HG03571 (cell line): ENCODE results near the gene ARHGAP18.
A peak's percentile ranks its signal among the peaks of the same experiment; 100 is the strongest.

ENCODE experiments used
- ATAC-seq: cut with Tn5 transposase; IDR thresholded peaks from one replicate; pipeline ENCODE4 v1.9.1; 2021; ENCODE audit not compliant: unreplicated experiment

Gene ARHGAP18

DNA sequence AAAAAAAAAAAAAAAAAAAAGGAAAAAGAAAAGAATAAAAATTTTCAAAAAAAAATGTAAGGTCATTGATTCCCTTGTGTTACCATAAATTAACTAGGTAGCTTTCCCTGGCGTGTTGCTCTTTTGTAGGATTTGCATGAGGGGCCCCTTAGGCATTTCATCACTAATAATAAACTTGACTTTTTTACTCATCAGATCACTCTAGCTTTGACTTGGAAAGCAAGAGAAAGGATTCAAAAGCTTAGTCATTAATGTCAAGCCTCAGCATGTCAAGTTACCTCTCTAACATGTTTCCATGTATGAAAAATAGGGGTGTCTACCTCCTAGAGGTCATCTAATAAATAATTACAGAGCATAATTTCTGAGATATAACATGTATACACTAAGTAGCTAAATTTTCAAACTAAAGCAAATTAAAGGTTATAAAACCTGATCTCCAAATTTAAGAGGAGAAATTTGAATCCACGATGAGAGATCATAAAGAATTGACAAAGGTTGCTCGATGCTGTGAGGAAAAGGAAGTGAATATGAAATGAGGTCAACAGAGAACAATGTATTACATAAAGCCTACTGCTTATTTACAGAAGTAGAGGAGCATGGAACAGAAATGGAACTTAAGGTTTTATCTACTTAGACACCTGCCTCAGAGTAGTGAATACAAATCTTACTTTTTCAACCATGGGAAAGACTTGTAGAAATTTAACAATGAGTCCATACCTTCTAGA lies 86.8 kb downstream of the ARHGAP18 start:
- peak; percentile 50 for ATAC-seq

DNA sequence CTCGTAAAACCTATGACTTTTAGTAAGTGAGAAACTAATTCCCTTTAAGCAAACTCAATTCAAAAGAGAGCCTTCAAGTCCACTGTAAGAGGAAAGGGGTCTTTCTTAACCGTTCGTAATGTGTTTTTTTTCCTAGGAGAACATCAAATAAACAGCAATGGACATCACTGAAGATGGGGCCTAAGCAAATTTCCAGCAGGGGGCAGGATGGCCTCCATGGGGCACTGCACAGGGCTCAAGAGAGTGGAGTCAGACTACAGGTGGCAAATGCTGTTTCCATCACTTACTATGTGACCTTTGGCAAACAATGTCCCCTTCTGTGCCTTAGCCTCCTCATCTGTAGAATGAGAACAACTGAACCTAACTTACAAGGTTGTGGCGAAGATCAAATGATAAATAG lies 88.7 kb downstream of the ARHGAP18 start:
- no peak for ATAC-seq

DNA sequence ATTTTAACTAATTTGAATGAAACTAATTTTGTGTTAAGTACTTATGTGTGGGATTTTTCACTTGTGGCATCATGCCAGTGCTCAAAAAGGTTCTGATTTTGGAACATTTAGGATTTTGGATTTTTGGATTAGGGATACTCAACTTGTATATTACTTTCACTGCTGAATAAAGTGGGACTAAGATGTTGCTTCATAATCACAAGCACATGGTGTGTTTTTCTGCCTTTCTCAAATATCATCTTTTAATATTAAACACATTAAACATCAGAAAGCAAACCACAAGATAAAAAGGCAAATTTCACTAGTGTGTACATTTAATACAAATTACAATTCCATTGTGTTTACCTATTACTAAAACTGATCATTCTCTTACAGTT lies 89.8 kb downstream of the ARHGAP18 start:
- ATAC-seq: no peak

DNA sequence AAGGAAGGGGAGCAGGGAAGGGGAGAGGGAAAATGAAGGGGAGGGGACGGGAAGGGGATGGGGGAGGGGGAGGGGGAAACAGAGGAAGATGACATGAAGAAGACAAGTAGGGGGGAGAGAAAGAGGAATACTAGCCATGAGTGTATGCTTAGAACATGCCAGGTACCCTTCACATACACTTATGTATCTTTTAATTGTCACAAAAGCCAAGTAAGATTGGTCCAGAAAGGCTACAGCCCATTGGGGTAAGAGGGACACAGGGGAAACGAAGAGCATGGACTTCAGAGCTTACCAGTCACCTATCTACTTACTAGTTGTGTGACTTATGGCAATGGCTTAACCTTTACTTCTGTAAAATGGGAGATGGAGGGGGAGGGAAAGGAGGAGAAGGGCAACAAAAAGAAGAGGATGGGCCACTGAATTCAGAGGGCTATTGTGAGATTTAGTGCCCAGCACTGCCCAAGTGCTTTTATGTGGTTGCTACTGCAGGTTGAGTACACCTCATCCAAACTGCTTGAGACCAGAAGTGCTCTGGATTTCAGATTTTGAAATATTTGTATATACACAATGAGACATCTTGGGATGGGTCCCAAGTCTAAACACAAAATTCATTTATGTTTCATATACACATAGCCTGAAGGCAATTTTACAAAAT lies 90.3 kb downstream of the ARHGAP18 start:
- ATAC-seq: no peak

- no peak for ATAC-seq
Measured at GRCh38 chr6:129617986-129618385, 92.0 kb downstream of the ARHGAP18 start.

GRCh38 chr6:129615496-129615895 lies 94.5 kb downstream of the ARHGAP18 start:
- ATAC-seq: no peak

- ATAC-seq: no peak
Measured at GRCh38 chr6:129615020-129615419, 95.0 kb downstream of the ARHGAP18 start.

DNA sequence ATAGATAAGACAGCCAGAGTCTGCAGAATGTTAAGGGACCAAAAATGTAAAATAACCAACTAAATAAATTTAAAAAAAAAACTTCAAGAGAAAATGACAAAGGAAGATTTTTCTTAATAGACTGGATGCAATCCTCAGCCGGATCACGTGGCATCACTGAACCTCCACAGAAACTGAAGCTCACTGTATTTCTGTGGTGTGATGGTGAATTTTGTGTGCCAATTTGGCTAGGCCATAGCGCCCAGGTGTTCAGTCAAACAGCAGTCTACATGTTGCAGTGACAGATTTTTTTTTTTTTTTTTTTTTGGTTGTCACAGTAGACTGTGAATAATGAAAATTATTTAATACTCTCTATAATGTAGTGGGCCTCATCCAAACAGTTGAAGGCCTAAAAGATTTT lies 95.5 kb downstream of the ARHGAP18 start:
- ATAC-seq: no peak

DNA sequence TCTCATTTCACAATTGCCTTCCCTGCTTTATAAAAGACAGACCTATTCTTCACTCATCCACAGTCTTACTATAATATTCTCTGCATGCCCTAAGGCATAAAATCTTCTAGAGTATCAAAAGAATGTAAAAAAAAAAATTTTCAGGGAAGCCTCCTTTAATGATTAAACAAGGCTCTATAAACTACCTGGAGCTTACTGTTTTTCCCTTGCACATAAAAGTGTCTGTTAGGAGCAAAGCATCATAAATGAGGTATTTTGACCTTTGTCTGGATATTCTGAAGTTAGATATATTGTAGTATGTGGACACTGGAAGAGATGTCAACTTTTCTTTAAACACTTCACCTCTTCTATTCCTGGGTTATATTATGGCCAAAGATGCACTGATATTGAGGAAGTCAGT lies 97.5 kb downstream of the ARHGAP18 start:
- no peak for ATAC-seq

GRCh38 chr6:129609635-129610034 lies 100.3 kb downstream of the ARHGAP18 start:
- ATAC-seq: no peak

- no peak for ATAC-seq
Measured at GRCh38 chr6:129608886-129609537, 101.0 kb downstream of the ARHGAP18 start.

- ATAC-seq: no peak
Measured at GRCh38 chr6:129607581-129608186, 102.3 kb downstream of the ARHGAP18 start.

DNA sequence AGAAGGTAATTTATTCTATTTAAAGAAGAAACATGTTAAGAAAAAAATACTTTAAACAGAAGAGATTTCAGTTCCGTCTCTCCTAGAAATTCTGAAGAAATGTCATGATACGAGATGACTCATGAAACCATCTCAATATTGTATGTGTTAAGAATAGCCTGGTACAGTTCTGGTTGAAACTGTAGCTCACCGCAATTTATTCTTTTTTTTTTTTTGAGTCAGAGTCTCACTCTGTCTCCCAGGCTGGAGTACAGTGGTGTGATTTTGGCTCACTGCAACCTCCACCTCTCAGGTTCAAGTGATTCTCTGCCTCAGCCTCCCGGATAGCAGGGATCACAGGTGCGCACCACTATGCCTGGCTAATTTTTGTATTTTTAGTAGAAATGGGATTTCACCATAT lies 103.3 kb downstream of the ARHGAP18 start:
- ATAC-seq: no peak

- ATAC-seq: no peak
Measured at GRCh38 chr6:129605967-129606366, 104.0 kb downstream of the ARHGAP18 start.

DNA sequence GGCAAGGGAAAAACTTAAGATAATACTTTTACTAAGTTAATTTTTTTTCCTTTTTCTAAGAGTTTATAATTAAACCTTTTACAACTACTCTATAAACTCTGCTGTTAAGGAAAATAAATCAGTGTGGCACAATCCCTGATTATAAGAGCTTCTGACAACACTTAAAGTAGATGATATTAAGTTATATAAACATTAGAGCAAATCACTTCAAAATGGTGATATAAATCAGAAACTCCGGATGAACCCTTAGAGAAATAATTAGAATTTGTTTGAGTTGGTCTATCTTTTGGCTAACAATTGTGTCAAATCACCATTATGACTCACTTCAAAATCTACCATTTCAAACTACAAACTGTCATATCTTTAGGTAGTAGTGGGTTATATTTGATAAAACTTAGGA lies 104.9 kb downstream of the ARHGAP18 start:
- ATAC-seq: no peak

- ATAC-seq: no peak
Measured at GRCh38 chr6:129604321-129604720, 105.7 kb downstream of the ARHGAP18 start.

DNA sequence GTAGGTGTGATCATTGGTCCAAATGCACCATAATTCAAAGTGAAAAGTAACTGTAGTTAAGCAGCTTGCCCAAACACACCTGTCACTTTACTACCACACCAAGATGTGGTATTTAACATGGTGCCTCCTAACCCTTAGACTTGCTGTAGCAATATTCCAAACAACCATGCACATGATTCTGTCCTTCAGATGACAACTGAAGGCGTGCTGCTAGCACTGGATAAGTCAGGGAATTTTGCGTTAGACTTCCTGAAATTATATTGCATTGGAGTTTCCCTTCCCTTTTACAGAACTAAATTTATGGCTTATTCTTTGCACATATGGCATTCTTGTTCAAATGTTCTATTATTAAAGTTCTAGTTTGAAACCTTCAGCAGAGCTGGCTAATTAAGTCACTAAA lies 106.2 kb downstream of the ARHGAP18 start:
- no peak for ATAC-seq

DNA sequence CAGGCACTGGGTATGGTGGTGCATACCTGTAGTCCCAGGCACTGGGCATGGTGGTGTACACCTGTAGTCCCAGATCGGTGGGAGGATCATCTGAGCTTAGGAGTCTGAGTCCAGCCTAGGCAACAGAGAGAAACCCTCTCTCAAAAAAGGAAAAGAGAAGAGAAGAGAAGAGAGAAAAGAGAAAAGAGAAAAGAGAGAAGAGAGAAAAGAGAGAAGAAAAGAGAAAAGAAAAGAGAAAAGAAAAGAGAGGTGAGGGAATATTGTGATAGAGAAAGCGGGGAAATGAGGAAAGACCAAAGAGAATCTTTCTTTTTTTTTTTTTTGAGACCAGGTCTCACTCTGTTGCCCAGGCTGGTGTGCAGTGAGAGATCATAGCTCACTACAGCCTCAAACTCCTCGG lies 108.7 kb downstream of the ARHGAP18 start:
- ATAC-seq: no peak

DNA sequence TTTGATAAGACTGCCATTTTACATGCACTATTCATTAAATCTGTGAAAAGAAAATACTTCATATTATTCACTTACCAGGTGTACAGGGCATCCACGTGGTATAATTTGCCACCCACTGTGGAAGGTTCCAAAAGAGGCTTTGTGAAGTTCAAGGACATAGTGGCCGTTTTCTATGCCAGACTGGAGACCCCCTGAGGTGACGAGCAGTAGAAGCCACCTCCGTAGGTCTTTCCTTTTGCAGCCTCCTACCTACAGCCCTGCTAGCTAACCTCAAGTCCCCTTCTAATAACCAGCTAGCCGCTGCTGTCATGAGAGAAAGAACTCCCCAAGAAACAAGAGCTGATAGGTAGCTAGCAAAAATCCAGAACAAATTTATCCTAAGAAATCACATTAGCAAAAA lies 110.5 kb downstream of the ARHGAP18 start:
- ATAC-seq: no peak

DNA sequence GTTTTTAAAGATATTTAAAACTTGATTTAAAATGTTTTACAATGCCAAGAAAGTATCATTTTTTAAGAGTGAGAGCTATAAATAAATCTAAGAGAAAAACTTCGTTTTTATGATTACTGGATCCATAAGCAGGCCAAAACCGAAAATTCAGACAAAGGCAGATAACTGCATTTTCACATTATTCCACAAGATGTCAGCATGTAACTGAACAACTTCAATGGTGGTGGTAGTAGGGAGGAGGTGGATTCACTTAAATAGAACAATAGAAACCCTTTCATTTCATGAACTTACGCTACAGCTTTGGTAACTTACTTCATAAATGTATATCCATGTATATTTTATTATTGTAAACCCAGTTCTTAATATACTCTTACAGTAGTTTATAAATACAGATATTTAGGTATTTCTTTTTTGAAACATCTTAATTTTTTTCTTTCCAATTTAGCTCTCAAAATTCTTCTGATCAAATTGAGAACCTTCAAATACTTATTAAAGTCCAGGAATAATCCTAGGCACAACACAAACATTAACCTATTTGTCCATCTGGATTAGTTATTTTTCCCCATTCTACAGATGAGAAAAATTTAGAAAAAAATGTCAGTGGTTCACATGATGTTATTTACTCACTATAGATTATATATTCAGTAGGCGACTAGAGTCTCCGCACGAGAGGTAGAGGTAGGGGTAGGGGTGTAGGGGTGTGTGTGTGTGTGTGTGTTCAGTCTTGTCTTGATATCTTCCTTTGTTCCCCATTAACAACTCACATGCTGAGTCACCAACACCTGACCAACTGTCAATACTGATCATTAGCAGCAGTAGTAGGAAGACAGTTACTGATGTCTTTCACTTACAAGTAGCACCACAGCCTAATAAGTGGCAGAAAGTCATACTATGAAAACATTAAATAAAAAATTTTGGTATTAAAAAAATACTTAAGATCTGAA lies 111.5 kb downstream of the ARHGAP18 start:
- peak; percentile 51 for ATAC-seq
